Fibroblast of the aortic adventitia (primary cell): Measurements from ENCODE around the gene CHD1L. TPM values are rescaled to one million over a fixed set of nuclear protein-coding genes. Genes with fewer than 3 reads are reported as not detected.

Source experiments
- DNase-seq: peaks from one replicate; pipeline ENCODE4 v3.0.0-alpha.2; 2010; ENCODE audit warnings: low read depth
- H3K4me3 ChIP-seq: 2 replicates; pipeline ENCODE4 v1.5.1; 2011; ENCODE audit warnings: low read depth, mild to moderate bottlenecking, control low read depth, low read length, moderate library complexity
- total RNA-seq: library from RNA; depleted of rRNA; stranded (reverse); fragments of >200 nt; gene quantifications from 2 replicates; pipeline ENCODE4 v1.2.3, GENCODE V29; 2012; ENCODE audit warnings: low replicate concordance
- TF ChIP-seq, protein P1 (sequence below): IDR thresholded peaks from 2 replicates; pipeline ENCODE4 v1.5.1; 2011; ENCODE audit warnings: mild to moderate bottlenecking, low read length, control low read depth, inconsistent platforms; ENCODE audit not compliant: insufficient read depth

CHD1L gene
- total RNA-seq, 1 donor = 47.2 TPM

DNA sequence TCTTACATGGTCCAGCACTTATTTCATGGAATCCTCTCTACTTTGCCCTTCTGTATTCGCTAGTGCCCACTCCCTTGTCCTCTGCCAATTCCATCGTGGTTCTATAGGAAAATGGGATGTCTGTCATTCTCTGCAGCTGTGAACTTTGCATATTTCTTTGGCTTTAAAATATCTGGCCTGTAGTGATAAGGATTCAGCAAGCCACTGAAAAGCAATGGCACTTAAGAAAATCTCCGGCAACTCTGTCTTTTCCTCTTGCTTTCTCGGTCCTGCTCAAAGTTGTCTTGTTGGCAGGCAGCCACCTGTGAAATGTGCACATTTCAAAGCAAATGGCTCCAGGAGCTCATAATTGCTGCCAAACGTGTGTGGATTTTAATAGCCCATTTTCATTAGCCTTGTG is 91.8 kb downstream of the CHD1L start:
- no peak for DNase-seq
- TF ChIP-seq, protein P1, sequence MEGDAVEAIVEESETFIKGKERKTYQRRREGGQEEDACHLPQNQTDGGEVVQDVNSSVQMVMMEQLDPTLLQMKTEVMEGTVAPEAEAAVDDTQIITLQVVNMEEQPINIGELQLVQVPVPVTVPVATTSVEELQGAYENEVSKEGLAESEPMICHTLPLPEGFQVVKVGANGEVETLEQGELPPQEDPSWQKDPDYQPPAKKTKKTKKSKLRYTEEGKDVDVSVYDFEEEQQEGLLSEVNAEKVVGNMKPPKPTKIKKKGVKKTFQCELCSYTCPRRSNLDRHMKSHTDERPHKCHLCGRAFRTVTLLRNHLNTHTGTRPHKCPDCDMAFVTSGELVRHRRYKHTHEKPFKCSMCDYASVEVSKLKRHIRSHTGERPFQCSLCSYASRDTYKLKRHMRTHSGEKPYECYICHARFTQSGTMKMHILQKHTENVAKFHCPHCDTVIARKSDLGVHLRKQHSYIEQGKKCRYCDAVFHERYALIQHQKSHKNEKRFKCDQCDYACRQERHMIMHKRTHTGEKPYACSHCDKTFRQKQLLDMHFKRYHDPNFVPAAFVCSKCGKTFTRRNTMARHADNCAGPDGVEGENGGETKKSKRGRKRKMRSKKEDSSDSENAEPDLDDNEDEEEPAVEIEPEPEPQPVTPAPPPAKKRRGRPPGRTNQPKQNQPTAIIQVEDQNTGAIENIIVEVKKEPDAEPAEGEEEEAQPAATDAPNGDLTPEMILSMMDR = no peak
- no peak overlapping the region for H3K4me3 ChIP-seq

DNA sequence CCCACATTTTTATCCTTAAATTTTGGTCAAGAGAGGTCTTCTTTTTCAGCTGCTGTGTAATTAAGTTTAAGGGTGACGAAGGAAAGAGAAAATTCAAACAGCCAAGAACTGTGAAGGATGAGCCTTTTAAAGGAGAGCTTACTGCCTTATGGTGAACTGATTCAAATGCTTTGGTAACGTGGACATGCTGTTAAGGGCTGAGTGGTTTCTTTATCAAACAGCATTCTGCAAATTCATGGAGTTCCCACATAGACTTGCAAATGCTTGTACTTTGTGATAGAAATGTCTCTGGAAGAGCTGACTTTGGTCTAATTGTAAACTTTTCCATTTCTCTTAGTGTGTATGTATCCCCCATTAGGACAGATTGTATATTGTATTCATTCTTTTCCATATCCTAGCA is 93.8 kb downstream of the CHD1L start:
- TF ChIP-seq, protein P1 = no peak
- H3K4me3 ChIP-seq = no peak overlapping the region
- no peak for DNase-seq

DNA sequence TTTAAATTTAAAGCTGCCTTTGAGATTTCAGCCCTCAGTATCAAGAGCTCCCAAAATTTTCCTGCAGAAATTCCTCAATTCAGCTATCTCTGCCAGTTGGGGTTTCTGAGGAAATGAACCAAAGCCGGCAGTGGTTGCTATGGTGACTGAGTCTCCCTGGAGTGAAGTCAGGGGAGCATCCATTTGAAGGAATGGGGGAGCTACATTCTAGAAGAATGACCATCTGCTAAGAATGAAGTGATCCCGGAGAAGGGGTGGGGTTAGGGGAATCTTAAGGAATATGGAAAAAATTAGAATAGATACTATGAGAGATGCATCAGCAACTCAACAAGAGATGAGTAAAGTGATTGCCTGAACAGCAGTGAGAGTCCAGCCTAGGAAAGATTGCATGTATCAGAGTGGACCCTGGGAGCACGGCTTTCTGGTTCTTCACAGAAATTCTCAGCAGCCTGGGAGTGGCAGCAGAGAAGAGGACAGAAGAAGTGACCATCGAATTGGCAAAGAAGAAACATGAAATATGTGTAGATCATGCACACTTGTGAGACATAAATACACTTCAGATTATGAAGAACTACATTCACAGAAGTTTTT is 94.7 kb downstream of the CHD1L start:
- no peak overlapping the region for H3K4me3 ChIP-seq
- TF ChIP-seq, protein P1 = no peak
- no peak for DNase-seq

DNA sequence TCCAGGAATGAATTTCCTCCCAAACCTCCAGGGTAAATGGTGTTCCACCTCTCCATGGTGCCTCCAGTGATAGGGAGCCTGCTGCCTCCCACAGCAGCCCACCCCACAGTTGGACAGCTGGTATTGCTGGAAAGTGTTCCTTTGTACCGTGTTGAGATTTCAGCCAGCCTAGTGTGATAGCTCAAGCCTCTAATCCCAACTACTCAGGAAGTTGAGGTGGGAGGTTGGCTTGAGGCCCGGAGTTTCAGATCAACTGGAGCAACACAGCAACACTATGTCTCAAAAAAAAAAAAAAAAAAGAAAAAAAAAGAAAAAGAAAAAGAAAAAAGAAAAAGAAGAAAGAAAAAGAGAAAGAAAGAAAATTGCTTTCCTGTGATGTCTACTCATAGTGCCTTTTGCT is 96.1 kb downstream of the CHD1L start:
- TF ChIP-seq, protein P1 = no peak
- no peak overlapping the region for H3K4me3 ChIP-seq
- DNase-seq = no peak

DNA sequence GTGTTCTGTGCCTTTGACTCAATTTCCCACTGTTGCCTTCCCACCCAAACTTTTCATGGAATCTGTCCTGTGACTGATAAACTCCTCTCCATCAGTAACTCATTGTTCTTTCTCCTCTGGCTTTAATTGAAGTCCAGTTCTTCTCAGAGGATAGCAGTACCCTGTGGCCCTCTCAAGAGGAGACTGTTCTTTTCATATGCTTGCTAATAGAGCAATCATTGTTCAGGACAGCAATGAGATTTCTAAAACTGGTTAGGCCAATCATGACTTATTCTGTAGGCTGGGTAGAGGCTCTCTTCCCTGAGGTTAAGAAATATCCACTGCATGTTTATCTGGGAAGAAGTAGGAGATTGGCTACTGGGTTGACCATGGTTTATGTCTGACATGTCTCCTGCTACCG is 98.8 kb downstream of the CHD1L start:
- no peak for DNase-seq
- H3K4me3 ChIP-seq = no peak overlapping the region
- TF ChIP-seq, protein P1 = no peak

Other genes starting within 250 kb of the CHD1L start
- gene PRKAB2, start 70.2 kb upstream of the CHD1L start, total RNA-seq = 14.8 and 16.3 TPM in 2 replicates
- 1.8 and 3.3 TPM in 2 replicates for gene FMO5, start 17.3 kb upstream of the CHD1L start, total RNA-seq